ENCODE measurements around the gene SSTR3. TPM values are rescaled to one million over a fixed set of nuclear protein-coding genes. Genes with fewer than 3 reads are reported as not detected.
A peak's percentile ranks its signal among the peaks of the same experiment; 100 is the strongest.

Gene SSTR3
- total and polyA plus RNA-seq, 10 of the 15 experiments (the other 5 are each of a cell fraction or from before 2014, with no cell fraction given) = 0.03 to 4.5 (median 2.4) TPM

- no peak overlapping the region for H2AFZ ChIP-seq (ENCODE audit: control insufficient read depth, low read depth, low read length)
- peaks cover 55% of the 10 kb centered on the region for H3K79me2 ChIP-seq (ENCODE audit: control insufficient read depth, insufficient read depth, low read length)
- in situ Hi-C loops (cut with MboI) (no loop called here), intact Hi-C loops (cut with micrococcal nuclease; ENCODE audit: unreplicated experiment) (no loop called here)
- no peaks in the 10 kb centered on the region for H3K9me3 ChIP-seq (replicated peaks; ENCODE audit: control insufficient read depth, insufficient read depth, low read length)
- H3K4me3 ChIP-seq = peak overlapping the region; percentile 31
- no peak for DNase-seq (ENCODE audit: low read depth, low spot score)
- H3K27ac ChIP-seq (ENCODE audit: control insufficient read depth, insufficient read depth) = peak overlapping the region; percentile 100
- BruUV-seq (replicated peaks) = no TSS peak
- H3K36me3 ChIP-seq (ENCODE audit: control insufficient read depth in 2 of 2, insufficient read depth in 2 of 2, low read length in 1 of 2) = peaks cover 41 to 51% of the 10 kb centered on the region in 2 experiments
- H3K4me2 ChIP-seq (ENCODE audit: control insufficient read depth, insufficient read depth) = peak overlapping the region; percentile 79
- ATAC-seq = no peak
- H3K27me3 ChIP-seq (replicated peaks in 1 of 2; ENCODE audit: control insufficient read depth in 2 of 2, insufficient read depth in 2 of 2, low read length in 1 of 2) = no peaks in the 10 kb centered on the region
- H3K9ac ChIP-seq (ENCODE audit: control insufficient read depth, insufficient read depth, low read length) = peak overlapping the region; percentile 31
- TF ChIP-seq HDGF (IDR thresholded peaks at IDR 0.05) (peak; percentile 95), POLR2A (IDR thresholded peaks at IDR 0.05; ENCODE audit: low read depth, low read length) (peak; percentile 48; the same call in 1 of the 2 replicates), PAX5 (IDR thresholded peaks at IDR 0.05; ENCODE audit: borderline replicate concordance, low read depth, low read length) (no peak), SPI1 (IDR thresholded peaks at IDR 0.05; ENCODE audit: borderline replicate concordance, insufficient read depth, low read depth, low read length) (no peak), CBX3 (IDR thresholded peaks at IDR 0.05; ENCODE audit: borderline replicate concordance, low read depth) (no peak)
- TF ChIP-seq, protein P1, sequence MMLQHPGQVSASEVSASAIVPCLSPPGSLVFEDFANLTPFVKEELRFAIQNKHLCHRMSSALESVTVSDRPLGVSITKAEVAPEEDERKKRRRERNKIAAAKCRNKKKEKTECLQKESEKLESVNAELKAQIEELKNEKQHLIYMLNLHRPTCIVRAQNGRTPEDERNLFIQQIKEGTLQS (IDR thresholded peaks at IDR 0.05; ENCODE audit: borderline replicate concordance, extremely low read depth, low read depth, low read length) = no peak
- 35% methylated on average over 16 of the region's 21 CpGs for WGBS (ENCODE audit: insufficient coverage, insufficient replicate concordance, low lambda C conversion rate, missing lambda C conversion rate)
- ChIA-PET POLR2A (interaction anchor here (0.9 to 5.8 kb wide), 7 partner anchors 11 to 70 kb away, joined by 5 to 140 read pairs (median 9); partner anchors contain the start of gene RAC2), CTCF (interaction anchor here (1.9 to 5.3 kb wide), 7 partner anchors 8 to 70 kb away, joined by 9 to 84 read pairs (median 17); partner anchors contain the start of gene RAC2), SMC1A (ENCODE audit: uncharacterized antibody, unreplicated experiment) (interaction anchor here (1.1 to 6.5 kb wide), 4 partner anchors 9 to 28 kb away, joined by 6 to 109 read pairs (median 46); partner anchors contain the start of gene RAC2), RAD21 (ENCODE audit: unreplicated experiment) (interaction anchor here (1.3 to 4.6 kb wide), 7 partner anchors 9 to 68 kb away, joined by 4 to 99 read pairs (median 21); partner anchors contain the start of gene RAC2)
- peaks cover 8% of the 10 kb centered on the region; the same call in 1 of the 2 replicates for H4K20me1 ChIP-seq (ENCODE audit: control insufficient read depth, insufficient read depth)
- peaks cover 83% of the 10 kb centered on the region for H3K4me1 ChIP-seq (ENCODE audit: control insufficient read depth, insufficient read depth, low read length)
- FAIRE-seq = no peak
Observed at GRCh38 chr22:37231406-37232139, 19.3 kb upstream of the SSTR3 start.

Data from GM12878 (cell line).